ENCODE data around the gene BSX.

DNA sequence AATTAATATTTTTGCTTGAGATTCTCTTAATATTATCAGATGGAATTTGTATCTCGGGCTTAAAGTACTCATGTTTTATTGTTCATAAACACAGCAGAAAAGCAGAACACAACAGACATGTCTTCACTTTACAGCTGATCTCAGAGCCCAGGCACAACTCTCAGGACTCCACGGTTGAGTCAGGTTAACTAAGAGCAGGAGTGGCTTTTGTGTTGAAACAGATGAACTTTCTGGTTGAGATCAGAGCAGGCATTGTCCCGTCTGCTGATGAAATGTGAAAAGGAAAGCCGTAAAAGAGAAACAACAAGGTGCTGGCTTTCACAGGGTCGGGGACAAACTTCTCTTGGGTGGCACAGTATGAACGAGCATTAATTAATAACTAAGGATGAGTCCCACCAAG lies 50.1 kb downstream of the BSX start:
- TF ChIP-seq, protein P1, sequence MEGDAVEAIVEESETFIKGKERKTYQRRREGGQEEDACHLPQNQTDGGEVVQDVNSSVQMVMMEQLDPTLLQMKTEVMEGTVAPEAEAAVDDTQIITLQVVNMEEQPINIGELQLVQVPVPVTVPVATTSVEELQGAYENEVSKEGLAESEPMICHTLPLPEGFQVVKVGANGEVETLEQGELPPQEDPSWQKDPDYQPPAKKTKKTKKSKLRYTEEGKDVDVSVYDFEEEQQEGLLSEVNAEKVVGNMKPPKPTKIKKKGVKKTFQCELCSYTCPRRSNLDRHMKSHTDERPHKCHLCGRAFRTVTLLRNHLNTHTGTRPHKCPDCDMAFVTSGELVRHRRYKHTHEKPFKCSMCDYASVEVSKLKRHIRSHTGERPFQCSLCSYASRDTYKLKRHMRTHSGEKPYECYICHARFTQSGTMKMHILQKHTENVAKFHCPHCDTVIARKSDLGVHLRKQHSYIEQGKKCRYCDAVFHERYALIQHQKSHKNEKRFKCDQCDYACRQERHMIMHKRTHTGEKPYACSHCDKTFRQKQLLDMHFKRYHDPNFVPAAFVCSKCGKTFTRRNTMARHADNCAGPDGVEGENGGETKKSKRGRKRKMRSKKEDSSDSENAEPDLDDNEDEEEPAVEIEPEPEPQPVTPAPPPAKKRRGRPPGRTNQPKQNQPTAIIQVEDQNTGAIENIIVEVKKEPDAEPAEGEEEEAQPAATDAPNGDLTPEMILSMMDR (IDR thresholded peaks at IDR 0.05), result no peak
- no peak for TF ChIP-seq EZH2 (IDR thresholded peaks at IDR 0.05; ENCODE audit: borderline replicate concordance, insufficient read depth, low read depth, low read length, poor library complexity, severe bottlenecking)
